Keratinocyte (primary cell): ENCODE measurements around the gene EXOC4.

Experiments
- EZH2 ChIP-seq: IDR thresholded peaks from one replicate; pipeline ENCODE4 v1.6.1; 2012; ENCODE audit warnings: inconsistent platforms, mild to moderate bottlenecking, low read length, moderate library complexity
- TF ChIP-seq, protein P1 (sequence below), 3 experiments: IDR thresholded peaks in 1 of 3; conservative IDR thresholded peaks in 1 of 3; optimal IDR thresholded peaks in 1 of 3; 2 replicates in 2 of 3; 3 replicates in 1 of 3; pipeline versions ENCODE3 to v1.5.1; 2011; ENCODE audit warnings: low read length in 3 of 3, mild to moderate bottlenecking in 3 of 3, moderate library complexity in 2 of 3, control low read depth in 1 of 3, inconsistent platforms in 1 of 3; ENCODE audit not compliant: insufficient read depth in 2 of 3; ENCODE audit errors: extremely low read depth in 1 of 3

DNA sequence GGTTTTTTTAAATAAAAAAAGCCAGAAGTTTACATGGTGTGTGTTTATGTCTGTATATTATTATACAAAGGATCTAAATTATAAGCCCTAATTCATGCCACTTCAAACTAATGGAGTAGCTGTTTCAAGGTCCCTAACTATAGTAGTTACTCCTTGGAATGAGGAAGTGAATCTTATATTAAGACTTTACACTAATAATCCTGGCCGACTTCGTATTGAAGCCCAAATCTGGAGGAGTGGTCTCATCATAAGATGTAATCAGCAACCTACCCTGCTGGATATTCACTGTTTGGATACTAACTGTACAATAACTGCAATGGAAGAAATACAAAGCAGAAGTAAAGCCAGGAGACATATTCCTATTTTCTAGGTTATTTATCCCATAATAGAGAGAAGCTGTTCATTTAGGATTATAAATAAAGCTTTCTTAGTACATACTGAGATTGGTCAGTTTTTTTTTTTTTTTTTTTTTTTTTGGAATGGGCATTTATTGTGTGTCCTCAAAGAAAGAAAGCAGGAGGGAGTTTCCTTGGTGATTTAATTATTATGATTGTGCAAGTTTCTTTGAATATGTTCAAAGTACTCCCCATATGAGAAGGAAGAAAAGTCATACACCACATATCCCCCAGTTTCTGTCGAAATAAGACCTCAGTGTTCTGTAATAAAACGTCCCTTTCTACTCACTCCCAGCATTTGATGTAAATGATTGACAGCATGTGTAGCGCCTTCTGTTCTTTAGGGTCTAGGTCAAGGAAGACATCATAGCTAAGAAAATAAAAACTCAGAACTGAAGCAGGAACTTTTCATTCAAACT, 397.8 kb downstream of the EXOC4 start:
- TF ChIP-seq, protein P1, sequence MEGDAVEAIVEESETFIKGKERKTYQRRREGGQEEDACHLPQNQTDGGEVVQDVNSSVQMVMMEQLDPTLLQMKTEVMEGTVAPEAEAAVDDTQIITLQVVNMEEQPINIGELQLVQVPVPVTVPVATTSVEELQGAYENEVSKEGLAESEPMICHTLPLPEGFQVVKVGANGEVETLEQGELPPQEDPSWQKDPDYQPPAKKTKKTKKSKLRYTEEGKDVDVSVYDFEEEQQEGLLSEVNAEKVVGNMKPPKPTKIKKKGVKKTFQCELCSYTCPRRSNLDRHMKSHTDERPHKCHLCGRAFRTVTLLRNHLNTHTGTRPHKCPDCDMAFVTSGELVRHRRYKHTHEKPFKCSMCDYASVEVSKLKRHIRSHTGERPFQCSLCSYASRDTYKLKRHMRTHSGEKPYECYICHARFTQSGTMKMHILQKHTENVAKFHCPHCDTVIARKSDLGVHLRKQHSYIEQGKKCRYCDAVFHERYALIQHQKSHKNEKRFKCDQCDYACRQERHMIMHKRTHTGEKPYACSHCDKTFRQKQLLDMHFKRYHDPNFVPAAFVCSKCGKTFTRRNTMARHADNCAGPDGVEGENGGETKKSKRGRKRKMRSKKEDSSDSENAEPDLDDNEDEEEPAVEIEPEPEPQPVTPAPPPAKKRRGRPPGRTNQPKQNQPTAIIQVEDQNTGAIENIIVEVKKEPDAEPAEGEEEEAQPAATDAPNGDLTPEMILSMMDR (optimal IDR thresholded peaks at IDR 0.05 in 1 of 3, IDR thresholded peaks at IDR 0.05 in 1 of 3, conservative IDR thresholded peaks at IDR 0.05 in 1 of 3; ENCODE audit: extremely low read depth in 1 of 3, insufficient read depth in 2 of 3, low read length in 3 of 3) = no peak
- TF ChIP-seq EZH2 = no peak
